ENCODE measurements around the gene TPCN1. TPM values are rescaled to one million over a fixed set of nuclear protein-coding genes. Genes with fewer than 3 reads are reported as not detected.

Gene TPCN1
- polyA plus RNA-seq, 1 of the 3 experiments (the other 2 are of a cell fraction), result 15.7 TPM

GRCh38 chr12:113196990-113197389 lies 24.3 kb upstream of the TPCN1 start:
- TF ChIP-seq ZBTB33 (IDR thresholded peaks at IDR 0.05; ENCODE audit: borderline replicate concordance, low read depth), result no peak
- 0 out of 2 replicates have a peak, but pooled peaks have one; percentile 13 for TF ChIP-seq PBX3 (IDR thresholded peaks at IDR 0.05)
- no peak for TF ChIP-seq POLR2AphosphoS5 (IDR thresholded peaks at IDR 0.05; ENCODE audit: low read depth, low read length)
- TF ChIP-seq NFIC (IDR thresholded peaks at IDR 0.05; ENCODE audit: borderline replicate concordance), result 0 out of 2 replicates have a peak, but pooled peaks have one; percentile 21
- TF ChIP-seq RAD21 (IDR thresholded peaks at IDR 0.05; ENCODE audit: low read length), result peak; percentile 87
- no peak for TF ChIP-seq EZH2phosphoT487 (IDR thresholded peaks at IDR 0.05; ENCODE audit: borderline replicate concordance, low read depth)
- 0 out of 2 replicates have a peak, but pooled peaks have one; percentile 45 for TF ChIP-seq SIN3A (IDR thresholded peaks at IDR 0.05; ENCODE audit: borderline replicate concordance, low read depth, low read length)
- peak; percentile 77 for TF ChIP-seq CTCF (IDR thresholded peaks at IDR 0.05)
- TF ChIP-seq RFX5 (IDR thresholded peaks at IDR 0.05; ENCODE audit: low read length), result 0 out of 2 replicates have a peak, but pooled peaks have one; percentile 20
- peak; percentile 78 for TF ChIP-seq SMC3 (IDR thresholded peaks at IDR 0.05; ENCODE audit: low read depth, low read length)
- TF ChIP-seq FOSL2 (IDR thresholded peaks at IDR 0.05; ENCODE audit: borderline replicate concordance, low read depth), result no peak
- WGBS (ENCODE audit: low lambda C conversion rate), result 0% methylated on average over 4 of the region's 4 CpGs
- Histone ChIP-seq H3K4me3 (ENCODE audit: low read depth in 2 of 2, low read length in 1 of 2) (no peak overlapping the region; a peak in 1 of 4 replicates), H2AFZ (ENCODE audit: low read depth) (0 out of 2 replicates have a peak overlapping the region, but pooled peaks have one; percentile 35), H3K27me3 (ENCODE audit: insufficient read depth) (no peaks in the 10 kb centered on the region), H3K27ac (ENCODE audit: low read depth in 2 of 2, low read length in 1 of 2) (no peak overlapping the region), H3K9me3 (no peaks in the 10 kb centered on the region), H3K9me2 (no peaks in the 10 kb centered on the region), H3K4me2 (no peak overlapping the region), H4K20me1 (ENCODE audit: insufficient read depth) (no peaks in the 10 kb centered on the region), H3K9ac (no peak overlapping the region), H3K36me3 (replicated peaks in 1 of 2; ENCODE audit: control insufficient read depth in 1 of 2, insufficient read depth in 2 of 2, low read length in 1 of 2) (peaks cover 2 to 7% of the 10 kb centered on the region in 2 experiments), H3K4me1 (ENCODE audit: control insufficient read depth in 1 of 2, insufficient read depth in 2 of 2, low read depth in 1 of 2, low read length in 1 of 2) (peaks cover 15 to 28% of the 10 kb centered on the region in 2 experiments; a peak in 3 of 4 replicates), H3K79me2 (ENCODE audit: insufficient read depth) (peaks cover 3% of the 10 kb centered on the region; the same call in 1 of the 2 replicates), H3F3A (replicated peaks; ENCODE audit: insufficient read depth) (peaks cover 31% of the 10 kb centered on the region)
- ChIA-PET CTCF (interaction anchor here (0.6 to 4.5 kb wide), 12 partner anchors 9 to 715 kb away, joined by 3 to 42 read pairs (median 4); partner anchors contain the start of genes RITA1 and SDSL), POLR2A (interaction anchor here (0.6 to 0.7 kb wide), 2 partner anchors 48 to 166 kb away, joined by 4 read pairs; no protein-coding TSS in a partner anchor)
- DNase-seq, result peak; percentile 92
